ENCODE measurements around the gene DTNB. TPM values are rescaled to one million over a fixed set of nuclear protein-coding genes. Genes with fewer than 3 reads are reported as not detected.

DTNB gene
- total and polyA plus RNA-seq, 10 of the 15 experiments (the other 5 are each of a cell fraction or from before 2014, with no cell fraction given) = 4.5 to 30.6 (median 11.9) TPM

DNA sequence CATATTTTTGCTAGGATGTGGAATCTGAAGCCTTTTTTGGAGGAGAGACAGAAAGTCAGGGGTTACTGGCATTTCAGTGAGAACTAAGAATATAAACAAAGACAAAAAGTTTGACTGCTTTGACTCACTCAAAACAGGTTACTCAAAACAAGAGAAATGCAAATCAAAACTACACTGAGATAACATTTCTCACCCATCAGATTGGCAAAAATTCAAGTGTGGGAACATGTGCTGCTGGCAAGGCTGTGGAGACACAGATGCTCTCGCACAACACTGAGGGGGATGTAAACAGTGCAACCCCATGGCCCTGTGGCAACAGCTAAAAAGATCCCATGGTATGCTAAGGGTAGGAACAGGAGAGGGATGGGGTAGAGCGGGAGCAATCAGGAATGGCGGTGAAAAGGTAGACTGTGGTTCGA, 86.6 kb downstream of the DTNB start (continued):
- TF ChIP-seq, protein P1, sequence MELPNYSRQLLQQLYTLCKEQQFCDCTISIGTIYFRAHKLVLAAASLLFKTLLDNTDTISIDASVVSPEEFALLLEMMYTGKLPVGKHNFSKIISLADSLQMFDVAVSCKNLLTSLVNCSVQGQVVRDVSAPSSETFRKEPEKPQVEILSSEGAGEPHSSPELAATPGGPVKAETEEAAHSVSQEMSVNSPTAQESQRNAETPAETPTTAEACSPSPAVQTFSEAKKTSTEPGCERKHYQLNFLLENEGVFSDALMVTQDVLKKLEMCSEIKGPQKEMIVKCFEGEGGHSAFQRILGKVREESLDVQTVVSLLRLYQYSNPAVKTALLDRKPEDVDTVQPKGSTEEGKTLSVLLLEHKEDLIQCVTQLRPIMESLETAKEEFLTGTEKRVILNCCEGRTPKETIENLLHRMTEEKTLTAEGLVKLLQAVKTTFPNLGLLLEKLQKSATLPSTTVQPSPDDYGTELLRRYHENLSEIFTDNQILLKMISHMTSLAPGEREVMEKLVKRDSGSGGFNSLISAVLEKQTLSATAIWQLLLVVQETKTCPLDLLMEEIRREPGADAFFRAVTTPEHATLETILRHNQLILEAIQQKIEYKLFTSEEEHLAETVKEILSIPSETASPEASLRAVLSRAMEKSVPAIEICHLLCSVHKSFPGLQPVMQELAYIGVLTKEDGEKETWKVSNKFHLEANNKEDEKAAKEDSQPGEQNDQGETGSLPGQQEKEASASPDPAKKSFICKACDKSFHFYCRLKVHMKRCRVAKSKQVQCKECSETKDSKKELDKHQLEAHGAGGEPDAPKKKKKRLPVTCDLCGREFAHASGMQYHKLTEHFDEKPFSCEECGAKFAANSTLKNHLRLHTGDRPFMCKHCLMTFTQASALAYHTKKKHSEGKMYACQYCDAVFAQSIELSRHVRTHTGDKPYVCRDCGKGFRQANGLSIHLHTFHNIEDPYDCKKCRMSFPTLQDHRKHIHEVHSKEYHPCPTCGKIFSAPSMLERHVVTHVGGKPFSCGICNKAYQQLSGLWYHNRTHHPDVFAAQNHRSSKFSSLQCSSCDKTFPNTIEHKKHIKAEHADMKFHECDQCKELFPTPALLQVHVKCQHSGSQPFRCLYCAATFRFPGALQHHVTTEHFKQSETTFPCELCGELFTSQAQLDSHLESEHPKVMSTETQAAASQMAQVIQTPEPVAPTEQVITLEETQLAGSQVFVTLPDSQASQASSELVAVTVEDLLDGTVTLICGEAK (IDR thresholded peaks at IDR 0.05; ENCODE audit: borderline replicate concordance) = no peak
- TF ChIP-seq, protein P2, sequence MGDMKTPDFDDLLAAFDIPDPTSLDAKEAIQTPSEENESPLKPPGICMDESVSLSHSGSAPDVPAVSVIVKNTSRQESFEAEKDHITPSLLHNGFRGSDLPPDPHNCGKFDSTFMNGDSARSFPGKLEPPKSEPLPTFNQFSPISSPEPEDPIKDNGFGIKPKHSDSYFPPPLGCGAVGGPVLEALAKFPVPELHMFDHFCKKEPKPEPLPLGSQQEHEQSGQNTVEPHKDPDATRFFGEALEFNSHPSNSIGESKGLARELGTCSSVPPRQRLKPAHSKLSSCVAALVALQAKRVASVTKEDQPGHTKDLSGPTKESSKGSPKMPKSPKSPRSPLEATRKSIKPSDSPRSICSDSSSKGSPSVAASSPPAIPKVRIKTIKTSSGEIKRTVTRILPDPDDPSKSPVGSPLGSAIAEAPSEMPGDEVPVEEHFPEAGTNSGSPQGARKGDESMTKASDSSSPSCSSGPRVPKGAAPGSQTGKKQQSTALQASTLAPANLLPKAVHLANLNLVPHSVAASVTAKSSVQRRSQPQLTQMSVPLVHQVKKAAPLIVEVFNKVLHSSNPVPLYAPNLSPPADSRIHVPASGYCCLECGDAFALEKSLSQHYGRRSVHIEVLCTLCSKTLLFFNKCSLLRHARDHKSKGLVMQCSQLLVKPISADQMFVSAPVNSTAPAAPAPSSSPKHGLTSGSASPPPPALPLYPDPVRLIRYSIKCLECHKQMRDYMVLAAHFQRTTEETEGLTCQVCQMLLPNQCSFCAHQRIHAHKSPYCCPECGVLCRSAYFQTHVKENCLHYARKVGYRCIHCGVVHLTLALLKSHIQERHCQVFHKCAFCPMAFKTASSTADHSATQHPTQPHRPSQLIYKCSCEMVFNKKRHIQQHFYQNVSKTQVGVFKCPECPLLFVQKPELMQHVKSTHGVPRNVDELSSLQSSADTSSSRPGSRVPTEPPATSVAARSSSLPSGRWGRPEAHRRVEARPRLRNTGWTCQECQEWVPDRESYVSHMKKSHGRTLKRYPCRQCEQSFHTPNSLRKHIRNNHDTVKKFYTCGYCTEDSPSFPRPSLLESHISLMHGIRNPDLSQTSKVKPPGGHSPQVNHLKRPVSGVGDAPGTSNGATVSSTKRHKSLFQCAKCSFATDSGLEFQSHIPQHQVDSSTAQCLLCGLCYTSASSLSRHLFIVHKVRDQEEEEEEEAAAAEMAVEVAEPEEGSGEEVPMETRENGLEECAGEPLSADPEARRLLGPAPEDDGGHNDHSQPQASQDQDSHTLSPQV (IDR thresholded peaks at IDR 0.05) = no peak
- TF ChIP-seq SP1 (IDR thresholded peaks at IDR 0.05; ENCODE audit: low read depth, low read length) = peak; percentile 61
- peak; percentile 92; the same call in 1 of the 2 replicates for TF ChIP-seq ZNF217 (IDR thresholded peaks at IDR 0.05)
- TF ChIP-seq BCL11A (IDR thresholded peaks at IDR 0.05; ENCODE audit: low read depth, low read length) = peak; percentile 91; the same call in 1 of the 2 replicates
- TF ChIP-seq TCF12 (IDR thresholded peaks at IDR 0.05; ENCODE audit: low read depth, low read length) = 0 out of 2 replicates have a peak, but pooled peaks have one; percentile 77
- TF ChIP-seq, protein P3, sequence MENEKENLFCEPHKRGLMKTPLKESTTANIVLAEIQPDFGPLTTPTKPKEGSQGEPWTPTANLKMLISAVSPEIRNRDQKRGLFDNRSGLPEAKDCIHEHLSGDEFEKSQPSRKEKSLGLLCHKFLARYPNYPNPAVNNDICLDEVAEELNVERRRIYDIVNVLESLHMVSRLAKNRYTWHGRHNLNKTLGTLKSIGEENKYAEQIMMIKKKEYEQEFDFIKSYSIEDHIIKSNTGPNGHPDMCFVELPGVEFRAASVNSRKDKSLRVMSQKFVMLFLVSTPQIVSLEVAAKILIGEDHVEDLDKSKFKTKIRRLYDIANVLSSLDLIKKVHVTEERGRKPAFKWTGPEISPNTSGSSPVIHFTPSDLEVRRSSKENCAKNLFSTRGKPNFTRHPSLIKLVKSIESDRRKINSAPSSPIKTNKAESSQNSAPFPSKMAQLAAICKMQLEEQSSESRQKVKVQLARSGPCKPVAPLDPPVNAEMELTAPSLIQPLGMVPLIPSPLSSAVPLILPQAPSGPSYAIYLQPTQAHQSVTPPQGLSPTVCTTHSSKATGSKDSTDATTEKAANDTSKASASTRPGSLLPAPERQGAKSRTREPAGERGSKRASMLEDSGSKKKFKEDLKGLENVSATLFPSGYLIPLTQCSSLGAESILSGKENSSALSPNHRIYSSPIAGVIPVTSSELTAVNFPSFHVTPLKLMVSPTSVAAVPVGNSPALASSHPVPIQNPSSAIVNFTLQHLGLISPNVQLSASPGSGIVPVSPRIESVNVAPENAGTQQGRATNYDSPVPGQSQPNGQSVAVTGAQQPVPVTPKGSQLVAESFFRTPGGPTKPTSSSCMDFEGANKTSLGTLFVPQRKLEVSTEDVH (IDR thresholded peaks at IDR 0.05; ENCODE audit: low read depth, partially characterized antibody) = no peak
- TF ChIP-seq HDGF (IDR thresholded peaks at IDR 0.05) = no peak
- no peak for TF ChIP-seq NFYB (IDR thresholded peaks at IDR 0.05; ENCODE audit: insufficient read depth, low read depth, low read length)
- TF ChIP-seq PAX8 (IDR thresholded peaks at IDR 0.05) = no peak
- no peak for TF ChIP-seq NR2C1 (IDR thresholded peaks at IDR 0.05)
- TF ChIP-seq, protein P4, sequence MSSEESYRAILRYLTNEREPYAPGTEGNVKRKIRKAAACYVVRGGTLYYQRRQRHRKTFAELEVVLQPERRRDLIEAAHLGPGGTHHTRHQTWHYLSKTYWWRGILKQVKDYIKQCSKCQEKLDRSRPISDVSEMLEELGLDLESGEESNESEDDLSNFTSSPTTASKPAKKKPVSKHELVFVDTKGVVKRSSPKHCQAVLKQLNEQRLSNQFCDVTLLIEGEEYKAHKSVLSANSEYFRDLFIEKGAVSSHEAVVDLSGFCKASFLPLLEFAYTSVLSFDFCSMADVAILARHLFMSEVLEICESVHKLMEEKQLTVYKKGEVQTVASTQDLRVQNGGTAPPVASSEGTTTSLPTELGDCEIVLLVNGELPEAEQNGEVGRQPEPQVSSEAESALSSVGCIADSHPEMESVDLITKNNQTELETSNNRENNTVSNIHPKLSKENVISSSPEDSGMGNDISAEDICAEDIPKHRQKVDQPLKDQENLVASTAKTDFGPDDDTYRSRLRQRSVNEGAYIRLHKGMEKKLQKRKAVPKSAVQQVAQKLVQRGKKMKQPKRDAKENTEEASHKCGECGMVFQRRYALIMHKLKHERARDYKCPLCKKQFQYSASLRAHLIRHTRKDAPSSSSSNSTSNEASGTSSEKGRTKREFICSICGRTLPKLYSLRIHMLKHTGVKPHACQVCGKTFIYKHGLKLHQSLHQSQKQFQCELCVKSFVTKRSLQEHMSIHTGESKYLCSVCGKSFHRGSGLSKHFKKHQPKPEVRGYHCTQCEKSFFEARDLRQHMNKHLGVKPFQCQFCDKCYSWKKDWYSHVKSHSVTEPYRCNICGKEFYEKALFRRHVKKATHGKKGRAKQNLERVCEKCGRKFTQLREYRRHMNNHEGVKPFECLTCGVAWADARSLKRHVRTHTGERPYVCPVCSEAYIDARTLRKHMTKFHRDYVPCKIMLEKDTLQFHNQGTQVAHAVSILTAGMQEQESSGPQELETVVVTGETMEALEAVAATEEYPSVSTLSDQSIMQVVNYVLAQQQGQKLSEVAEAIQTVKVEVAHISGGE (CRISPR knock-in tag; IDR thresholded peaks at IDR 0.05) = no peak
- TF ChIP-seq, protein P5, sequence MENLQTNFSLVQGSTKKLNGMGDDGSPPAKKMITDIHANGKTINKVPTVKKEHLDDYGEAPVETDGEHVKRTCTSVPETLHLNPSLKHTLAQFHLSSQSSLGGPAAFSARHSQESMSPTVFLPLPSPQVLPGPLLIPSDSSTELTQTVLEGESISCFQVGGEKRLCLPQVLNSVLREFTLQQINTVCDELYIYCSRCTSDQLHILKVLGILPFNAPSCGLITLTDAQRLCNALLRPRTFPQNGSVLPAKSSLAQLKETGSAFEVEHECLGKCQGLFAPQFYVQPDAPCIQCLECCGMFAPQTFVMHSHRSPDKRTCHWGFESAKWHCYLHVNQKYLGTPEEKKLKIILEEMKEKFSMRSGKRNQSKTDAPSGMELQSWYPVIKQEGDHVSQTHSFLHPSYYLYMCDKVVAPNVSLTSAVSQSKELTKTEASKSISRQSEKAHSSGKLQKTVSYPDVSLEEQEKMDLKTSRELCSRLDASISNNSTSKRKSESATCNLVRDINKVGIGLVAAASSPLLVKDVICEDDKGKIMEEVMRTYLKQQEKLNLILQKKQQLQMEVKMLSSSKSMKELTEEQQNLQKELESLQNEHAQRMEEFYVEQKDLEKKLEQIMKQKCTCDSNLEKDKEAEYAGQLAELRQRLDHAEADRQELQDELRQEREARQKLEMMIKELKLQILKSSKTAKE (IDR thresholded peaks at IDR 0.05; ENCODE audit: low read depth, poor library complexity, severe bottlenecking) = peak; percentile 92

Data from GM12878 (cell line).